ENCODE data around the gene SPDYA. TPM values are rescaled to one million over a fixed set of nuclear protein-coding genes. Genes with fewer than 3 reads are reported as not detected.
A peak's percentile ranks its signal among the peaks of the same experiment; 100 is the strongest.

The SPDYA gene
- total and polyA plus RNA-seq, 2 of the 13 experiments (the other 11 are each of a cell fraction or from before 2014, with no cell fraction given) = 0.32 to 0.75 TPM

DNA sequence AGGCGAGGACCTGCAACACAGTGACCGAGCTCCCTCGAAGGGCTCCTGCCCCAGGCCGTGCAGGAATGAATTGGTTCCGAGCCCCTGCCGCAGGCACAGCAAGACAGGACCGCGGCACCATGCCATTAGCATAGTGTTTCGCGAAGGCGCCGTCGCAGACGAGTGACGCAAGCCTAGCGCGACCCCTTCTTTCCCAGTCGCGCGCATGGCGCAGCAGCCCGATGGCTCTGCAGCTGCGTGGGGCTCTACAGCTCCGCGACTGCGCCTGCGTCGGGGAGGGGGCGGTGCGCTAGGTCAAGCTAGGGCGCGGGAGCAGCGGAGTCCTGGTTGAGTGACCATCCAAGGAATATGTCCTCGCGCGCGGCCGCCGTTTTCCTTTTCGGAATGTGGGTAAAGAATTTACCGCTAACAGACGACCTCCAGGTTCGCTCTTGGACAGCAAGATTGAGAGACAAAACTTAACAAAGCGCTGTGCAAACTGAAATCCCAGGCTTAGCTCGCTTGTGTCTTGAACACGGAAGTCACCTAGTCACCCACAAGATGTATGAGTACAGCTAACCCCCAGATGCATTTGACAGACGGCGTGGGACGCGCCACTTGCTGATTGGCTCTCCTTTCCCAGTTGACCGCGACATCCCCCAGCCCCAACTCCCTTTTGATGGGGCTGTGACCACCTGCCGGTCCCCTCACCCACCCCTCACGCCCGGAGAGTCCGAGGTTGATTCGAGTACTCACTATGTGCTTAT, 59.7 kb downstream of the SPDYA start, which contains the start of gene TRMT61B (continued):
- TF ChIP-seq ZC3H13 (CRISPR knock-in tag; IDR thresholded peaks at IDR 0.05) (peak; percentile 65; the same call in 1 of the 2 replicates), FOXM1 (CRISPR knock-in tag; IDR thresholded peaks at IDR 0.05) (no peak), TARDBP (CRISPR knock-in tag; IDR thresholded peaks at IDR 0.05) (peak; percentile 99), ZNF749 (CRISPR knock-in tag; IDR thresholded peaks at IDR 0.05; ENCODE audit: borderline replicate concordance) (peak; percentile 96), CREM (IDR thresholded peaks at IDR 0.05) (peak; percentile 100), CREM (CRISPR knock-in tag; IDR thresholded peaks at IDR 0.05) (peak; percentile 100), ZNF703 (CRISPR knock-in tag; IDR thresholded peaks at IDR 0.05; ENCODE audit: borderline replicate concordance) (peak; percentile 66; the same call in 1 of the 2 replicates), IKZF1 (IDR thresholded peaks at IDR 0.05) (no peak), TAF1 (CRISPR knock-in tag; IDR thresholded peaks at IDR 0.05) (peak; percentile 95), MAZ (IDR thresholded peaks at IDR 0.05; ENCODE audit: borderline replicate concordance, low read depth, low read length) (peak; percentile 86; the same call in 1 of the 2 replicates), MAZ (CRISPR knock-in tag; IDR thresholded peaks at IDR 0.05; ENCODE audit: low read depth) (peak; percentile 98), AGO2 (optimal IDR thresholded peaks at IDR 0.05; ENCODE audit: low read depth, low read length) (no peak), GTF3A (CRISPR knock-in tag; conservative IDR thresholded peaks at IDR 0.05) (peak; percentile 67)
- TF ChIP-seq, protein P1, sequence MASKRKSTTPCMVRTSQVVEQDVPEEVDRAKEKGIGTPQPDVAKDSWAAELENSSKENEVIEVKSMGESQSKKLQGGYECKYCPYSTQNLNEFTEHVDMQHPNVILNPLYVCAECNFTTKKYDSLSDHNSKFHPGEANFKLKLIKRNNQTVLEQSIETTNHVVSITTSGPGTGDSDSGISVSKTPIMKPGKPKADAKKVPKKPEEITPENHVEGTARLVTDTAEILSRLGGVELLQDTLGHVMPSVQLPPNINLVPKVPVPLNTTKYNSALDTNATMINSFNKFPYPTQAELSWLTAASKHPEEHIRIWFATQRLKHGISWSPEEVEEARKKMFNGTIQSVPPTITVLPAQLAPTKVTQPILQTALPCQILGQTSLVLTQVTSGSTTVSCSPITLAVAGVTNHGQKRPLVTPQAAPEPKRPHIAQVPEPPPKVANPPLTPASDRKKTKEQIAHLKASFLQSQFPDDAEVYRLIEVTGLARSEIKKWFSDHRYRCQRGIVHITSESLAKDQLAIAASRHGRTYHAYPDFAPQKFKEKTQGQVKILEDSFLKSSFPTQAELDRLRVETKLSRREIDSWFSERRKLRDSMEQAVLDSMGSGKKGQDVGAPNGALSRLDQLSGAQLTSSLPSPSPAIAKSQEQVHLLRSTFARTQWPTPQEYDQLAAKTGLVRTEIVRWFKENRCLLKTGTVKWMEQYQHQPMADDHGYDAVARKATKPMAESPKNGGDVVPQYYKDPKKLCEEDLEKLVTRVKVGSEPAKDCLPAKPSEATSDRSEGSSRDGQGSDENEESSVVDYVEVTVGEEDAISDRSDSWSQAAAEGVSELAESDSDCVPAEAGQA (IDR thresholded peaks at IDR 0.05; ENCODE audit: low read depth) = peak; percentile 99
- TF ChIP-seq, protein P1 (CRISPR knock-in tag; IDR thresholded peaks at IDR 0.05; ENCODE audit: borderline replicate concordance) = no peak
- TF ChIP-seq, protein P2, sequence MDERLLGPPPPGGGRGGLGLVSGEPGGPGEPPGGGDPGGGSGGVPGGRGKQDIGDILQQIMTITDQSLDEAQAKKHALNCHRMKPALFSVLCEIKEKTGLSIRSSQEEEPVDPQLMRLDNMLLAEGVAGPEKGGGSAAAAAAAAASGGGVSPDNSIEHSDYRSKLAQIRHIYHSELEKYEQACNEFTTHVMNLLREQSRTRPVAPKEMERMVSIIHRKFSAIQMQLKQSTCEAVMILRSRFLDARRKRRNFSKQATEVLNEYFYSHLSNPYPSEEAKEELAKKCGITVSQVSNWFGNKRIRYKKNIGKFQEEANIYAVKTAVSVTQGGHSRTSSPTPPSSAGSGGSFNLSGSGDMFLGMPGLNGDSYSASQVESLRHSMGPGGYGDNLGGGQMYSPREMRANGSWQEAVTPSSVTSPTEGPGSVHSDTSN (CRISPR knock-in tag; IDR thresholded peaks at IDR 0.05) = no peak
- TF ChIP-seq, protein P3, sequence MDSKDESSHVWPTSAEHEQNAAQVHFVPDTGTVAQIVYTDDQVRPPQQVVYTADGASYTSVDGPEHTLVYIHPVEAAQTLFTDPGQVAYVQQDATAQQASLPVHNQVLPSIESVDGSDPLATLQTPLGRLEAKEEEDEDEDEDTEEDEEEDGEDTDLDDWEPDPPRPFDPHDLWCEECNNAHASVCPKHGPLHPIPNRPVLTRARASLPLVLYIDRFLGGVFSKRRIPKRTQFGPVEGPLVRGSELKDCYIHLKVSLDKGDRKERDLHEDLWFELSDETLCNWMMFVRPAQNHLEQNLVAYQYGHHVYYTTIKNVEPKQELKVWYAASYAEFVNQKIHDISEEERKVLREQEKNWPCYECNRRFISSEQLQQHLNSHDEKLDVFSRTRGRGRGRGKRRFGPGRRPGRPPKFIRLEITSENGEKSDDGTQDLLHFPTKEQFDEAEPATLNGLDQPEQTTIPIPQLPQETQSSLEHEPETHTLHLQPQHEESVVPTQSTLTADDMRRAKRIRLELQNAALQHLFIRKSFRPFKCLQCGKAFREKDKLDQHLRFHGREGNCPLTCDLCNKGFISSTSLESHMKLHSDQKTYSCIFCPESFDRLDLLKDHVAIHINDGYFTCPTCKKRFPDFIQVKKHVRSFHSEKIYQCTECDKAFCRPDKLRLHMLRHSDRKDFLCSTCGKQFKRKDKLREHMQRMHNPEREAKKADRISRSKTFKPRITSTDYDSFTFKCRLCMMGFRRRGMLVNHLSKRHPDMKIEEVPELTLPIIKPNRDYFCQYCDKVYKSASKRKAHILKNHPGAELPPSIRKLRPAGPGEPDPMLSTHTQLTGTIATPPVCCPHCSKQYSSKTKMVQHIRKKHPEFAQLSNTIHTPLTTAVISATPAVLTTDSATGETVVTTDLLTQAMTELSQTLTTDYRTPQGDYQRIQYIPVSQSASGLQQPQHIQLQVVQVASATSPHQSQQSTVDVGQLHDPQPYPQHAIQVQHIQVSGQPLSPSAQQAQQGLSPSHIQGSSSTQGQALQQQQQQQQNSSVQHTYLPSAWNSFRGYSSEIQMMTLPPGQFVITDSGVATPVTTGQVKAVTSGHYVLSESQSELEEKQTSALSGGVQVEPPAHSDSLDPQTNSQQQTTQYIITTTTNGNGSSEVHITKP (CRISPR knock-in tag; IDR thresholded peaks at IDR 0.05; ENCODE audit: low read depth) = peak; percentile 83
- TF ChIP-seq, protein P4, sequence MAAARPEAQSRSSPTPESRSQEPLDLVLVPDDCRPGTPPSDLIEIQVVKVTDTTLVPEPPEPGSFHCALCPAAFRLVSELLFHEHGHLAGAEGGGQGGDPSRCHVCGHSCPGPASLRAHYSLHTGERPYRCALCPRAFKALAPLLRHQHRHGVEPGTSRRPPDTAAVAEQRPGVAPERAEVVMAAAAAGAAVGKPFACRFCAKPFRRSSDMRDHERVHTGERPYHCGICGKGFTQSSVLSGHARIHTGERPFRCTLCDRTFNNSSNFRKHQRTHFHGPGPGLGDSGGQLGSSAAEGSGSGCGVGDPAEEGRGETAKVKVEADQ (CRISPR knock-in tag; IDR thresholded peaks at IDR 0.05; ENCODE audit: borderline replicate concordance) = peak; percentile 94; the same call in 1 of the 2 replicates

All from HepG2 (cell line).